HEK293T (cell line): ENCODE results near the gene TRPM3.

Source experiments
- BHLHE40 ChIP-seq: fragments of 450-650 bp; IDR thresholded peaks from 2 replicates; pipeline ENCODE4 v1.6.1; 2016; ENCODE audit warnings: mild to moderate bottlenecking, moderate library complexity, borderline replicate concordance
- CTBP1 ChIP-seq: fragments of 450-650 bp; IDR thresholded peaks from 2 replicates; pipeline ENCODE4 v1.6.1; 2016; ENCODE audit warnings: borderline replicate concordance
- FOXK2 ChIP-seq: fragments of 450-650 bp; IDR thresholded peaks from 2 replicates; pipeline ENCODE4 v1.6.1; 2016; ENCODE audit warnings: mild to moderate bottlenecking
- FOXM1 ChIP-seq: fragments of 450-650 bp; IDR thresholded peaks from 2 replicates; pipeline ENCODE4 v1.6.1; 2017; ENCODE audit warnings: mild to moderate bottlenecking, borderline replicate concordance
- HDGF ChIP-seq: fragments of 450-650 bp; IDR thresholded peaks from 2 replicates; pipeline ENCODE4 v1.6.1; 2017; ENCODE audit warnings: antibody characterized with exemption, borderline replicate concordance
- SP1 ChIP-seq: fragments of 450-650 bp; IDR thresholded peaks from 2 replicates; pipeline ENCODE4 v1.6.1; 2017
- SUZ12 ChIP-seq: fragments of 450-650 bp; IDR thresholded peaks from 2 replicates; pipeline ENCODE4 v1.6.1; 2016; ENCODE audit warnings: mild to moderate bottlenecking
- ZNF384 ChIP-seq: fragments of 450-650 bp; IDR thresholded peaks from 2 replicates; pipeline ENCODE4 v1.6.1; 2016

GRCh38 chr9:70954126-70954525 is 167.3 kb downstream of the TRPM3 start:
- no peak for TF ChIP-seq BHLHE40
- no peak for TF ChIP-seq FOXK2
- TF ChIP-seq FOXM1 = no peak
- TF ChIP-seq CTBP1 = no peak
- no peak for TF ChIP-seq ZNF384
- no peak for TF ChIP-seq SUZ12
- TF ChIP-seq SP1 = no peak
- no peak for TF ChIP-seq HDGF
